AG09319 (cell line): ENCODE data around the gene FYB1.

Experiments used
- DNase-seq: peaks from one replicate; pipeline ENCODE4 v3.0.0-alpha.2; 2010; ENCODE audit warnings: low read depth; ENCODE audit errors: extremely low read depth
- TF ChIP-seq, protein P1 (sequence below): IDR thresholded peaks from 2 replicates; pipeline ENCODE4 v1.5.1; 2011; ENCODE audit warnings: low read depth, mild to moderate bottlenecking, inconsistent platforms, low read length, moderate library complexity

The FYB1 gene

DNA sequence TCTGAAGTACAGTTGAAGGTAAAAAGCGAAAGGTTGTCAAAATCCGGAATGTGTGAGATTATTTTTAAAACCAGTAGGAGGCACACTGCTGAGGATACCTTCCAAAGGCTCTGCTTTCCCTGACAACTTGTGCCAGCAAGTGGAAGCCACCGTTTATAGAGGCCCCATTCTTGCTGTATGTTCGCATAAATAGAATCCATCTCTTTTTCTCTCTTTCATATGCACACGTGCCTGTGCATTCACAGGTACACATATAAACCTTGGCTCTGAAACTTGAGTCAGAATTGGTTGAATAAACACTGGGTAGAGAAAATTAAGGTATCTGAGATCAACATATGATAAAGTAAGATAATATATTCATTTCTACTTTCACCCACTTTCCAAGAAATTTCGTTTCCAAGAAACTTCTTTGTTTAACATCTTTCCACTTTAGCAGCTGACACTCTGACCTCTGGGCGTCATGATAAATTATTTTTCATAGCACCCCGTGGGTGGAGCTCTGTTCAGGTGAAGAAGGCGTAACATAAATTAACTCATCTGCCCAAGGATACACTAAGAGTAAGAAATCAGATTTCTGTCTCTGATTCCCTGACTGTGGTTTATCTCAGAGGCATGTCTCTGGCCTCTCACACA, 81.4 kb downstream of the FYB1 start:
- DNase-seq = no peak
- TF ChIP-seq, protein P1, sequence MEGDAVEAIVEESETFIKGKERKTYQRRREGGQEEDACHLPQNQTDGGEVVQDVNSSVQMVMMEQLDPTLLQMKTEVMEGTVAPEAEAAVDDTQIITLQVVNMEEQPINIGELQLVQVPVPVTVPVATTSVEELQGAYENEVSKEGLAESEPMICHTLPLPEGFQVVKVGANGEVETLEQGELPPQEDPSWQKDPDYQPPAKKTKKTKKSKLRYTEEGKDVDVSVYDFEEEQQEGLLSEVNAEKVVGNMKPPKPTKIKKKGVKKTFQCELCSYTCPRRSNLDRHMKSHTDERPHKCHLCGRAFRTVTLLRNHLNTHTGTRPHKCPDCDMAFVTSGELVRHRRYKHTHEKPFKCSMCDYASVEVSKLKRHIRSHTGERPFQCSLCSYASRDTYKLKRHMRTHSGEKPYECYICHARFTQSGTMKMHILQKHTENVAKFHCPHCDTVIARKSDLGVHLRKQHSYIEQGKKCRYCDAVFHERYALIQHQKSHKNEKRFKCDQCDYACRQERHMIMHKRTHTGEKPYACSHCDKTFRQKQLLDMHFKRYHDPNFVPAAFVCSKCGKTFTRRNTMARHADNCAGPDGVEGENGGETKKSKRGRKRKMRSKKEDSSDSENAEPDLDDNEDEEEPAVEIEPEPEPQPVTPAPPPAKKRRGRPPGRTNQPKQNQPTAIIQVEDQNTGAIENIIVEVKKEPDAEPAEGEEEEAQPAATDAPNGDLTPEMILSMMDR = no peak; the same call in 1 of the 2 replicates

DNA sequence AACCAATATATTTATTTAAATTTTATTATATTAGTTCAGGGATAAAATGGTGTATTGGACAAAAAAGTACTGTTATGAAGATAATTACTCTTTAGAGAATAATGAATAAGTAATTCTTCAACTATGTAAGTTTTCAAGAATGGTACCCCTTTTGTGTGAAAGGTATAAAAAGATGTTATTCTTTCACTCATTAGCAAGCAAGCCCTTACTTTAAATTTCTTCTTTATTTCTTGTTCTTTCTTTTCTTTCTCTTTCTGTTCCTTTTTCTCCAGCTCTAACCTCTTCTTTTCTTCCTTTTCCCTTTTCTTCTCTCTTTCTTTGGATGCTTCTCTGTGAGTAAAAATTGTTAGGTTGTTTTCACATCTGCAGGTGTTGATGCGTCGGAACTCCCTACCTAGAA, 82.0 kb downstream of the FYB1 start:
- no peak for DNase-seq
- TF ChIP-seq, protein P1 = no peak

DNA sequence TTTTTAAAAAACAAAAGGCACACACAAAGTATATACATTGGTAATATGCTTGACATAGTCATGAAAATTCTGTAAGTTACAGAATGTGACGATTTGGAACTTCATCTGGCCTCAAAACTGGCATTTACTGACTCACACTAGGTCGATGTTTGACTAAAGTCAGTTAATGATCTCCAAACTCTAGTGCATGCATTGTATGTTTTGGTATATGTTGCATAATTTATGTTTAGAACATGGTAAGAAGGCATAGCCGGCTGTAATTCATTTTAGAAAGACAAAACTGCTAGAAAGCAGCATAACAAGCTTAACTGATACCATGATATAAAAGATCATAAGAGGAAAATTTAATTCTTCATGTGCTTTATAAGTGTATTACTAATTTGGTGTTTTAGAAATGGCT, 86.6 kb downstream of the FYB1 start:
- DNase-seq = no peak
- TF ChIP-seq, protein P1 = no peak

DNA sequence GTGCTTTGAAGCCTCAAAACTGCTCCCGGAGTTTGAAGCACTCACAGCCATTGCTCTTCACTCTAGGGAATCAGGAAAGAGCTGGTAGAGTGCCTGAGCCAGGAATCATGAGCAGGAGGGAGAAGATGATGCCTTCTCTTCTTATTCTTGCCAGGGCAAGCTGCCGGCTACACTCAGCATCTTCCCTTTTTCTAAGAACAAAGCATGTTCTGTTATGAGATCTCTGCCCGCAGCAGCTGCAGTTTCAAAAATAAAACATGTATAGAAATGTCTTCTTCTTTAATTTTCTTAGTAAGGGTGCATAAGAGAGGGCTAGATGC, 87.3 kb downstream of the FYB1 start:
- TF ChIP-seq, protein P1 = no peak

DNA sequence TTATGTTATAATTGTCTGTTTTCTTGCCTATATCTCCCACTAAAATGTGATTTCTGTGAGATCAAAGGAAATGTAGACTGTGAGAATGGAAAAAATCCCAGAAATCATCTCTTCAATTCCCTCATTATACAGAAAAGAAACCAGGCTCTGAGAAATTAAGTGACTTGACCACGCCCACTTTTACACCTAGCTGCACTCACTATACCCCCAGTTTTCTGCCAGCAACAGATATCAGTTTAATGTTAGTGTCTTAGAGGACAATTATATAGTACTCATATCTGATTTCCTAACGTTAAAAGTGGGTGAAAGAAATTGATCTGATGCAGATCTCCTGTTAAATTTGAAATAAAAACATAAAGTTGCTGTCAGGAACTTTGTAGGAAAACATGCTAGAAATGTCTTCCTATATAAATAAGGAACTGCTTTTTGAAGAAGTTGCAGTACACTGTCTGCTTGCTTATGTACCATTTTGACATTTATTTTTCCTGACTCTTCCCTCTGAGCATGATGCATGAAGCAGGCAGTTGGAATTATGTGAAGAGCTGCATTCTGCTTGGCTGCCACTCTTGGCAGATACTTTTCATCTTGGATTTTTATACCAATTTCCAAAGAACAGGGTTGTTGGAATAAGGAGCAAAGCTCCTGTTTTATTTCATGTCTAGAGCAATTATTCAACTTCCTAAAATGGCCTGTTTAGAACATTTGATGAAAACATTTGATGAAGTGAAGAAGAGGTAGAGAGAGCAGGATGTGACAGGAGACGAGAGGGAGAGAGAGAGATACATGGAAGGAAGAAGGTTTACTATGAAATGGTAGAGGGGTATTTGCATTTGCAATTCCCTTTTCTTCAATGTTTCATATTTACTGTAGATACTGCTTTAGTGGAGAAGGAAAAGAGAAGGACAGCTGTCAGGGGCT, 87.9 kb downstream of the FYB1 start:
- no peak for DNase-seq
- TF ChIP-seq, protein P1 = no peak

More for the DNA sequence above, 87.3 kb downstream of the FYB1 start:
- no peak for DNase-seq

DNA sequence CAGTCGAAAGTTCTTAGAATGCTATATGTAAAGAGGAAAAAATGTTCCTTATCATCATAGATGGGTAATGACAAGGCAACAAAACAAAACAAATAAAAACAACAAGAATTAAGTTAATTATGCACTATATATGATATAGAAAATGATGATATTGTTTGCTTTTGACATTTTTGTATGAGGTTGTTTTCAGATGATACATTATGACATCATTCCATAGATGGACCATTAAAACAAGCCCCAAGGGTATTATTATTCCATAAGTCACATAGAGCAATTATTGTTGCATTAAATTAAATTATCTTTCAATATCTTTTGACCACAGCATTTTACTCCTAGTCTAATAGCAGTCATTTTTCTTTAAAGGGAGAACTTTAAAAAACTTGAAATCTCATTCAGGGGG, 88.6 kb downstream of the FYB1 start:
- TF ChIP-seq, protein P1 = no peak
- DNase-seq = no peak

DNA sequence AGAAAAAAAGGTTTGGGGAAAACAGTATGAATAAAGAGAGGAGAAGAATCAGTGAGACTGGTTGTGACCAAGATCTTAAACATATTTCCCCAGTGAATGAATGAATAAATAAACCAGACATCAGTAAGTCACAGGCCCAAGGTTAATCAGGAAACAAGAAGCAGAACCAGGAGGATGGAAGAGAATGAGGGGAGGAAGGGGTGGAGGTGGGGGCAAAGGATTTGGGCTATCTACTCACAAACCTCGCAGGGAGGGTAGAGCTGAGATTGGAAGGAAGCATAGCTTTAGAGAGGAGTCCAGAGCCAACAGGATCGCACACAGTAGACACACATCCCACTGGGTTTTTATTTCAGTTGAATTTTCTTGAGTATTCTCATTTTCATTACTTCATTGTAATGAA, 97.4 kb downstream of the FYB1 start:
- DNase-seq = no peak
- TF ChIP-seq, protein P1 = no peak
